IPS-NIHi11 (cell line): Measurements from ENCODE around the gene C3orf80.
"Not testable (repeated sequence)": the region's sequence is repeated elsewhere in the genome, so short reads cannot be mapped to it uniquely, and the experiment has no call there.

Experiments
- DNase-seq: peaks from one replicate; pipeline ENCODE4 v3.0.0; 2012; ENCODE audit warnings: mixed read lengths, low spot score

C3orf80 gene

DNA sequence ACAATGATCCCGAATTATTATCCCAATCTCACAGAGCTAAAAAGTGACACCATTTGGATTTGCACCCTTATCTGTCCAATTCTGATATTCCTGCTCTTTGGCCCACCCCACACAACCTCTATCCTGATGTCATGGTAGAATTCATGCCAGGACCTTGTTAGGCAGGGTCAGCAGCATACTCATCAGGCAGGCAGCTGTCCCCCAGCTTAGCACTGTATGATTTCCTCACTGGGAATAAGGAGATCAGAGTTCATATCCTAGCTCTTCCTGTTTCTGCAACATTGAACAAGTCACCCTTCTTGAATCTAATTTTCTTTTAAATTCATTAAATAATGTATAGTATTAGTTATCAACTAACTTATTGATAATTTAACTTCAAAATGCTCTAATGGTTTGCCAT lies 12.0 kb upstream of the C3orf80 start:
- no peak for DNase-seq

DNA sequence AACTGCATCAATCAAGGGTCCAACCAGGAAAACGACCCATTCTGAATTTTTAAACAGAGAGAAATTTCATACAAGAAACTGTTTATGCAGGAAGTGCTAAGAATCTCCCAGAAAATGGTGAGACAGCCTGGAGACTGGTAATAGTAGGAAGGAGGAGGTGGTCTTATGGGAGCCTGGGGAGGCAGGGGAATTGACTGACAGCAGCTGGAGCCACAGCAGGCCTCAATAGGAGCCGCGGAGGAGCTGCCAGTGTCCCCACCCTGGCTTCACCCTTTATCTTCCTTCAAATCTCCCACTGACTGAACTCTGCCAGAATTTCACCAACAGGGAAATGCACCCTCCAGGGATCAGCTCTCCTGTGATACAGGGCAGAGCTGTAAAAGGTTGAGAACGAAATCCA lies 7.5 kb upstream of the C3orf80 start:
- no peak for DNase-seq

DNA sequence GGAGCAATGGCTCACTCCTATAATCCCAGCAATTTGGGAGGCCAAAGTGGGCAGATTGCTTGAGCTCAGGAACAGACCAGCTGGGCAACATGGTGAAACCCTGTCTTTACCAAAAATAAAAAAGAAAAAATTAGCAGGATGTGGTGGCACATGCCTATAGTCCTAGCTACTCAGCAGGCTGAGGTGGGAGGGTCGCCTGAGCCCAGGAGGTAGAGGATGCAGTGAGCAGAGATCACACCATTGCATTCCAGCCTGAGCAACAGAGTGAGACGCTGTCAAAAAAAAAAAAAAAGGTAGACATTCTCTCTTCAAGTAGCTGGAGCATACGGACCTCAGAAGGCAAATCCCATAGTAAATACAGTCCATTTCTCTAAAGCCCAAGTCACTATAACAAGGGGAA lies 7.1 kb upstream of the C3orf80 start:
- DNase-seq, result no peak

DNA sequence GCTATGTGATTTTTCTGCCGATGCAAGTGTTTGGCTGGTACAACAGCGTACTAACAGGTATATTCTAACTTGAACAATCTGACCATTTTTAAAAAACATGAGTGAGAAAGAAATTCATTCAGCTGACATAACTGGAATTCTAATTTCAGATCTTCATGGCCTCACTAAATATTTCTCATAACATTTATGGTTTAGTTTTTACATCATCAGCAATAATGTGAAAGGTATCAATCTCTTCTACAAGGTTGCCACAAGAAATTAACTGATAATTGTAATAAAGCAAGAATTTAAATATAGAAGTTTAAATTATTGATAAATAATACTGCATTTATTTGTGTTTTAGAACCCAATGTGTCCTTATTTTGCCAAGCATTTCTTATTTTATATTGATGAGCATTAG lies 5.2 kb upstream of the C3orf80 start:
- DNase-seq, result no peak

DNA sequence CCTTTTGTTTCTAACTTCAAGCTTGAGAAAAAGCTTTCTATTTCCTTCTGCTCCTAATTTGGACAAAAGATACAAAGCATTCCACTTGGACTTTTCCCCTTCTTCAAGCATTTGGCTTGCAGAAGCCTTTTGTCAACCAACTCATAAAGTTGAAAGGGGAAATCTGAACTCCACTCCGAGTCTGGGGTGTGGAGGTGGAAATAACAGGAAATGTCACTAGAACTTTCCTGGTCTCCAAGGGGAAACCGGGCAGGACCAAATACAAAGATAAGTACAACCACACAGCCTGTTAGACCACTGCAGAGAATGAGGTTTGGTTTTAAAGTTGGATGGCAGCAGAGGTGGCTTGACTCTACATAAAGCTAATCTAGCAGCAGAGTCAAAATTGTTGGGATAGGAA lies 4.2 kb upstream of the C3orf80 start:
- DNase-seq, result no peak

DNA sequence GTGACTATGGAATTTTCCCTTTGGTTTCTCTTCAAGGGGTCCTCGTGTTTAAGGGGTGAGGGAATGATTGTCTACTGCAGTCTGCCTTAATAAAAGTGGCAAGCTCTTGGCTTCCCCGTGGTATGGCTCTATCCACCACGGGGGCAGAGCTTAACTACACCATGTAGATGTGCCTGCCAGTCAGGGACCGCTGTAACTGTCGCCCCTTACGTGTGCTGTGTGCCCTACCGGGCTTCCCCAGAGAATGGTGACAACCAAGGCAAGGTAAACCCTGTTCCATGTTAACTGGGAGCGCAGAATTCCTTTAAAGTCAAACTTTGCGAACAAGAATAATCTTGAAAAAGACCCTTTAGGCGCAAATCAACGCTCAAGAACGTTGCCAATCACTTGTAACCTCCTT lies 966 bp upstream of the C3orf80 start:
- DNase-seq, result no peak

DNA sequence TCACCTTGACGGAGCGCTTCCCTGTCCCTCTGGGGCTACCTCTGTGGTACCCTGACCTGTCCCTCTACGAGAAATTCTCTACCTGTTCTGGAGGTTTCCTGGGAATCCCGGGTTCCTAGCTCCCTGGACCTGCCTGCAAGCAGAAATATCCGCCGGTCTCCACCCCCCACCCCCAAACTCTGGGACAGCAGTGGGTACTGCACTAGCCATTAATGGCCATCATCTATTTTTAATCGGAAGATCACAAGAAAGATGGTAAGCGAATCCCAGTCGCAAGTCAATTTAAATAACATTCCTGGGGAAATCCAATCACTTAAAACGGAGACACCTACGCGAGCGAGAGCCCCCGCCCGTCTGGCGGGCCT lies 429 bp upstream of the C3orf80 start:
- no peak for DNase-seq

DNA sequence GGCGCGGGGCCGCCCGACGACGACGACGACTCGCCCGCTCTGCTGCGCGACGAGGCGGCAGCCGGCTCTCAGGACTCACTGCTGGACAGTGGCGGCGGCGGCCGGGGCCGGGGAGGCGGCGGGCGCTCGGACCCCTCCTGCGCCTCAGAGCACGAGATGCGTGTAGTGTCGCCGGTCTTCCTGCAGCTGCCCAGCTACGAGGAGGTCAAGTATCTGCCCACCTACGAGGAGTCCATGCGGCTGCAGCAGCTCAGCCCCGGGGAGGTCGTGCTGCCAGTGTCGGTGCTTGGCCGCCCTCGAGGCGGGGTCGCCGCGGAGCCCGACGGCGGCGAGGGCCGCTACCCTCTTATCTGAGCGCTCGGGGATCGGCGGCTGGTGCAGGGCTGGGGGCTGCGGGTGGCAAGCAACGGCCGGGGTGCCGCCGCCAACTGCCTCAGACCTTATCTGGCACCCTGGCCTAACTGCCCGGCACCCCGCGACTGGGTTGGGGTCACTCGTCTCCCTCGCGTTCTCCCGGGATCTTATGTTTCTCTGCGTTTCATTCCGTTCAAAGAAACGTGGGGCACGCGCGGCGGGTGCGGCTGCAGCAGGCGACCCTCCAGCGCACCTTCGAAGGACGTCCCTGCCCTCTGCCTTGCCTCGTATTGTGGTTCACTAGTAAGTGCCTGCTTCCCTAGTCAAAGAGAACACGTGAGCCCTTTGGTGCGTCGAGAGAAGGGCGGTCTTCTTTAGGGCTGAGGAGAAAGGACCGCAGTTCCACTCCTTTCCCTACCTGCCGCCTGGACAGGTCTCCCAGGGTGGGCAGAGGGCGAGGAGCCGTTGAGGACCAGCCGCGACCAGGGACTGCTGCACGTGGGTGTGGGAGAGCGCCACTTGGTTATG lies 1.0 kb downstream of the C3orf80 start:
- peak; percentile 45 for DNase-seq

DNA sequence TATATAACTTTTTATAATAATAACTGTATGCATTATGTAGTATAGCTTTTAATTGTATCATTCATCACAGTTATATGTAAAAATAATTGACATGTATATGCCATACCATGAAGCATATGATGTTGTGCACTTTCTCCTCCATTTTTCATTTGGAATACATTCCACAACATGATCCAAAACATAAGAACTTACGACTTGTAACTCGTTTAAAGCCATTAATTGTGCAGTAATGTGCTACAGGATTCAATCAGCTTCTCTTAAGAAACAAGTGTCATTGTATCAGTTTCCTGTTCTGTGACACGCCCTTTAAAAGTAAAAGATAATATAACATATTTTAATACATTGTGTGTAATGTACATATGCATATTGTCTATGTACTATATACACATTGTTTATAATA lies 2.2 kb downstream of the C3orf80 start:
- DNase-seq, result no peak

DNA sequence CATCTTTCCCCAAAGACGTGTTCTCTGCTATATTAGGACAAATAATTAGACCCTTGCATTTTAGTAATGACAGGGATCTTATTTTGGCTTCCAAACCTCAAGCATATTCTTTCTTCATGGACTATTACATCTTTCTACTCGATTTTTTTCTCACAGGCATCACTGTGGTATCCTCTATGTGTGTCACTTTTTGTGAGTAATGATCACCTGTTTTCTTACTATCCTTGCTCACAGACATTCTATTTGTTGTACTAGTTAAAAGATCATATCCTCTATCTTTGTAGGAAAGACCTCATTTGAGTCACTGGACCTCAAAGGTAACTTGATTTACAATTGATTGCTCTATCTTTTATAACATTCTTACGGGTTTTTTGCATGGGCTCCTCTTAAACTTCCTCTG lies 6.8 kb downstream of the C3orf80 start:
- no peak for DNase-seq

DNA sequence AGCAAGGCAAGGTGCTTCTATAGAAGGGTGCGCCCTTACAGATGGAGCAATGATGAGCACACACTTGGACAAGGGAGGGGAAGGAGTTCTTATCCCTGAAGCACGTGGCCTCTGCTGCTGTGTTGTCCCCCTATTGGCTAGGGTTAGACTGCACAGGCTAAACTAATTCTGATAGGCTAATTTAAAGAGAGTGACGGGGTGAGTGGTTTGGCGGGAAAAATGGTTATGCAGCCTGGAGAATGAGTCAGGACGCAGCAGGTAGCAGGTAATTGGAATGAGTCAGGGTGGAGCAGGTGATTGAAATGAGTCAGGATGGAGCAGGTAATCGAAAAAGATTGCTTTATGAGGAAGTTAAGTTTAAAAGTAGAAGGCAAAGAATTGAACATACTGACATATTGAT lies 15.5 kb downstream of the C3orf80 start:
- not testable (repeated sequence) for DNase-seq

DNA sequence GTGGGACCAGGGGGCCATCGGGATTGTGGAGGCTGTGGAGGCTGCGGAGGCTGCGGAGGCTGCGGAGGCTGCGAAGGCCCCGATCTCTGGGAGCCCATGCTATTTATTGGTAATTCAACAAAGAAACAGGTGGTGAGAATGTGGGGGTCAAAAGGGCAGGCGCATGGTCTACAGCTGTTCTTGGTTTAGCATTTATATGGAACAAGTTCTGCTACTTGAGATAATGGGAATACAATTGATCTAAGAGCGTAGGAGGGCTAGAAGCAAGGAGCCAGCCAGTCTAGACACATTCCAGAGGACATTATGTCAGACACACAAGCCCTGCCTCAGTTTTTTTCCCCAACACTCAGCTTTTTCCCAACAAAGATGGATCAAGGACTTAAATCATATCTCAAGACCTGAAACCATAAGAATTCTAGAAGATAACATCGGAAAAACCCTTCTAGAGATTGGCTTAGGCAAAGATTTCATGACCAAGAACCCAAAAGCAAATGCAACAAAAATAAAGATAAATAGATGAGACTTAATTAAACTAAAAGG lies 20.1 kb downstream of the C3orf80 start:
- DNase-seq, result no peak

DNA sequence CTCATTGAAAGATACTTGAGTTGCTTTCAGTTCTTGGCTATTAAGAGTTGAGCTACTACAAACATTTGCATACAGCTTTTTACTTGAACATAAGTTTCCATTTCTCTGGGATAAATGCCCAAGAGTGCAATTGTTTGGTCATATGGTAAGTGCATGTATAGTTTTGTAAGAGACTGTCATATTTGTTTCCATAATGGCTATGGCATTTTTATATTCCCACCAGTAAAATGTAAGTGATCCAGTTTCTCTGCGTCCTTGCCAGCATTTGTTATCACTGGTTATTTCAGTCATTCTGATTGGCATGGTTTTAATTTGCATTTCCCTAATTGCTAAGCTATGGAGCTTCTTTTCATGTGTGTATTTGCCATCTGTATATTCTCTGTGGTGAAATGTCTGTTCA lies 22.5 kb downstream of the C3orf80 start:
- DNase-seq, result no peak

DNA sequence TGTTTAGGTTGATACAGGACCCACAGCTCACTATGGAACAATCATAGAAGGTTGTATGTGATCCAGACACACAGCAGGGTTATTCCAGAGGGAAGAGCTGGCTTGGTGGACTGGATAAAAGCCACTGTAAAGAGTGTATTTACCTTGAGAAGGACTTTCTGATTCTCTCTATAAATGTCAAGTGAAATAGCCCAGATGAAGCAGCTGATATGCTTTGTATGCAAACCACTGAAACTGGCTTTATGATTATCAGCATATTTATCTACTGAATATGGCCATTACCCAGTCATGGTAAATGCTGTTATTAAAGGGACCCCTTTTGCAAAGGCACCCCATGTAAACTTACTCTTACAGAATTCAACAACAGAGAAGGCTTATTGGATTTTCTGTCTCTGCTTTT lies 28.1 kb downstream of the C3orf80 start:
- DNase-seq, result no peak

DNA sequence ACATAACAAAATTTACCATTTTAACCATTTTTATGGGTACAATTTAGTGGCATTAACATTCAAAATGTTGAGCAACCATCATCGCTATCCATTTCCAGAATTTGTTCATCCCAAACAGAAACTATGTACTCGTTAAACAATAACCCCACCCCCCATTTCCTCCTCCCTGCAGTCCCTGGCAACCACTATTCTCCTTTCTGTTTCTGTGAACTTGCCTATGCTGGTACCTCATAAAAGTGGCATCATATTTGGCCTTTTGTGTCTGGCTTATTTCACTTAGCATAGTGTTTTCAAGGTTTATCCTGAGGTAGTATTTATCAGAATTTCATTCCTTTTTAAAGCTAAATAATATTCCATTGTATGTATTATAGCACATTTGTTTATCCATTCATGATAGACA lies 32.4 kb downstream of the C3orf80 start:
- DNase-seq, result no peak

DNA sequence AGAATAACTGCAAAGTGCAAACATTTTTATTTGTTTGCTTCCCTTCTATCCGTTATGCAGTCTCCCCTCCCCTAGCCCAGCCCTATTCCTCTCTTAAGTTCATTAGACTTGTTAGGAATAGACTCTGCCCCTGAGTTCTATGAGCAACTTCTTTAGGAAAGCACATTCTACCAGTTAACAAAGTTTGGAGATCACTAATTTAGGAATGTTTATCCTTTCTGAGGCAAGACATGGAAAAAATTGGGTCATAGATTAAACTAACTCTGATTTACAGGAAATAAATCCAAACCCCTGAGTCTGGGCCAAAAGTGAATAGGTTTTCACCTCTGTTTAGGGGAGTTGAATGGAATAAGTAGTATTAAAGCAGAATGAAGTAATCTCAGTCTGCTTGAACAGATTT lies 34.4 kb downstream of the C3orf80 start:
- DNase-seq, result no peak

DNA sequence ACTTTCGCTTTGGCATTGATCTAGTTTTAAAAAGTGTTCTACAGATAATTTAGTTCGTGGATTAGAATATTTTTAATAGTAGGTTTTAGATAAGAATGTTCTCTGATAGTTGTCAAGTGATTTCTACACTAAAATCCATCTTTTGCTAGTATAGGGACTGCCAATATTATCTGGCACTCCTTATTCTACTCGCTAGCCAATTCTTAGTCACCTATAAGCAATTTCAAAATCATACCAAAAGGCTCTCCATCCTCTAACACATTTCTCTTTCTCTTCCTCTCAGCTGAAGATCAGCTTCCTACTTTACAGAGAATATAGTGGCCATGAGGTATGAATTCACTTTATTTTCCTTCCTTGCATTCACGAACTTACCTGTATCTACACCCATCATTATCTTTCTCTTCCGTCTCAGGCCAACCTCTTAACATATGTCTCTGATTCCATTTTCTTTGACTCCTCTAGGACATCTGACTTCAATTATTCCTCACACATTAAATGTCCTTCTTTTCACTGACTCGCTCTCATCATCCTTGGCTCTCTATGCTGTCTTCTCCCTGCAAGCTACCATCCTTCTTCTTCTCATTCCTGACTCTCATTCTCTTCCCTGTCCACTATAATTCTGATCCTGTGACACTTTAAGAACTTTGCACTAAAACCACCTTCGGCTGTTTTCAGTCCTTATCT lies 35.5 kb downstream of the C3orf80 start:
- no peak for DNase-seq

DNA sequence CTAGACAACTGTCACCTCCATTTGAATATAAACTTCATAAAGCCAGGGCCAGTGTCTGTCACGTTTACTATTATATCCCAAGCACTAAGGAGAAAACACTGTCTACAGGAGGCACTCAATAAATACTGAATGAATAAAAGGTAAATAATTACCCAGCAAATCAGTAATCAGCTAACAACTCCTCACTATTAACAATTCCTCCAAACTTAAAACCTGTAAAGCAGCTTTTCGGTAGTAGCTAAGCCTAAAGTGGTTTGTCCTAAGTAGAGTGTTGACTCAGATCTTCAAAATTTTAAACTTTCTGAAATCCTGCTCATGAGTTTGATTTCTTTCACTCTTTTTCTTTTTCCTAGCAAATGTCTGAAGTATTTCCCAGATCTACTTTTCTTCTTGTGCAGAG lies 39.9 kb downstream of the C3orf80 start:
- DNase-seq, result no peak
